Astrocyte (in vitro differentiated cells and primary cell): ENCODE data around the gene MYO5A.
"Not testable (repeated sequence)": the region's sequence is repeated elsewhere in the genome, so short reads cannot be mapped to it uniquely, and the experiment has no call there.

Experiments used
- CTCF ChIP-seq: IDR thresholded peaks from 2 replicates; pipeline ENCODE4 v1.5.1; 2011; ENCODE audit warnings: low read depth, mild to moderate bottlenecking, inconsistent platforms, low read length, moderate library complexity; ENCODE audit not compliant: insufficient read depth
- EZH2 ChIP-seq: IDR thresholded peaks from 2 replicates; pipeline ENCODE4 v1.6.1; 2012; ENCODE audit warnings: mild to moderate bottlenecking, low read length, inconsistent platforms; ENCODE audit not compliant: insufficient read depth

- TF ChIP-seq CTCF, EZH2: not testable (repeated sequence)
Measured at GRCh38 chr15:52565417-52566358, 37.0 kb upstream of the MYO5A start.
